Measurements from ENCODE around the gene NAALADL1. TPM values are rescaled to one million over a fixed set of nuclear protein-coding genes. Genes with fewer than 3 reads are reported as not detected.

NAALADL1 gene
- total RNA-seq, 1 experiment from 2014 or later: not detected

DNA sequence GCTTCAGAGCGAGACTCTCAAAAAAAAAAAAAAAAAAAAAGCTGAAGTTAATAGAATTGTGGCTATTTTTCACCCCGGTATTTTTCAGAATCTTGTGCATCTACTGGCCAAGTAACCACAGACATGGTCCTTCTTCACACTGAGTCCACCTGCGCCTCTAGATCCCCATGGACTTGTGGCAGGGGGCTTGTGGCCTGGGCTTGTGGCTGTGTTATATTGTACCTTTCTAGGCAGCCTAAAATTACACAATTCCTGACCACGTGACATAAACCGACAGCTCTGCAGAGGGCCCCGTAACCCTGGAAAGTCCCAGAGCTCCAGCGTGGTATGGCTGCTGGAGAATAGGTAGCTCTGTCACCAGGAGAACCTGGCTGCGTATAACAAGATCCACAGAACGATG, 10.9 kb upstream of the NAALADL1 start:
- Histone ChIP-seq H3K27ac (no peak overlapping the region), H3K4me1 (replicated peaks) (no peaks in the 10 kb centered on the region)
- no peak for DNase-seq (ENCODE audit: low read depth in 1 of 2, low spot score in 2 of 2)

DNA sequence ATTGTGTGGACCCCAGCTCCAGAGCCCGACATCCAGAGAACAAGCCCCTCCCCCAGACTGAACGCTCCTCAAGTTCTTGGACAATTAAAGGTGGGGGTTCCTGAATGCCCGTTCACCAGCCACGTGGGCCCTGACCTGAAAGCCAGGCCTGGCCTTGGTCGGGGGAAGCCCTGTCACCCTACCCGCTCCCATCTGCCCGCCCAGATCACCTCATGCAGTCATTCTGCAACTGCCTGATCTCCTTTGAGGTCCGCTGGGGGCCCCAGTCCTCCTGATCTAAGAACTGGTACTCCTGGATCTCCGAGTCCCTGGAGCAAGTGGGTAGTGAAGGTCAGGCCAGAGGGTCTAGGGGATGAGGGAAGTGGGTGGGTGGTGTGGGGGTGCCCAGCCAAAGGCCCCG, 9.1 kb upstream of the NAALADL1 start:
- Histone ChIP-seq H3K27ac (no peak overlapping the region), H3K4me3 (no peak overlapping the region), H3K9me3 (replicated peaks) (no peaks in the 10 kb centered on the region), H3K4me1 (replicated peaks) (no peaks in the 10 kb centered on the region), H3K27me3 (replicated peaks) (no peaks in the 10 kb centered on the region), H3K36me3 (no peaks in the 10 kb centered on the region)
- DNase-seq (ENCODE audit: low read depth in 1 of 2, low spot score in 2 of 2): no peak

More for the DNA sequence above, 10.9 kb upstream of the NAALADL1 start:
- no peaks in the 10 kb centered on the region for H3K9me3 ChIP-seq (replicated peaks)
- H3K27me3 ChIP-seq (replicated peaks): no peaks in the 10 kb centered on the region
- H3K4me3 ChIP-seq: no peak overlapping the region
- no peaks in the 10 kb centered on the region for H3K36me3 ChIP-seq

DNA sequence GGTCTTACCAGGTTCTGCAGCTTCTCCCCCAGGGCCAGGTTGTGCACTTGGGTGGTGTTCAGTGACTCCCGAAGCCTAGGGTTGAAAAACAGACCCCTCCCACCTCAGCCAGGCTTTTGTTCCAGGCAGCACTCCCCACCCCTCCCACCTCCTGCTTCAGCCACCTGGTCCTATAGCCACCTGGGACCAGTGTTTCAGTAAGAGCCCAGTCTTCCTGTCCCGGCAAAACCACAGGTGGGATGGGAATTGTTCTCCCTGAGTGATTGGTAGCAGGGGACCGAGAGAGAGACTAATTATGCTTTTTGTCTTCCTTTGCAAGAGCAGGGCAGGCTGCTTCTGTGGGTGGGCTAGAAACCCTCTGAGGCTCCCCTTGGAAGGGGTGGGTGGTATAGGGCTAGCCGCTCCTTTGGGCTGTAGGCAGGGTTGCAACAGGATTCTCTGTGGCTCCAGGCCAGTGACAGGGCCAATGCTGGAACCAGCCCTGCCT, 8.5 kb upstream of the NAALADL1 start:
- DNase-seq (ENCODE audit: low read depth in 1 of 2, low spot score in 2 of 2): no peak
- Histone ChIP-seq H3K27ac (no peak overlapping the region), H3K4me1 (replicated peaks) (no peaks in the 10 kb centered on the region), H3K36me3 (no peaks in the 10 kb centered on the region), H3K27me3 (replicated peaks) (no peaks in the 10 kb centered on the region), H3K4me3 (no peak overlapping the region), H3K9me3 (replicated peaks) (no peaks in the 10 kb centered on the region)

DNA sequence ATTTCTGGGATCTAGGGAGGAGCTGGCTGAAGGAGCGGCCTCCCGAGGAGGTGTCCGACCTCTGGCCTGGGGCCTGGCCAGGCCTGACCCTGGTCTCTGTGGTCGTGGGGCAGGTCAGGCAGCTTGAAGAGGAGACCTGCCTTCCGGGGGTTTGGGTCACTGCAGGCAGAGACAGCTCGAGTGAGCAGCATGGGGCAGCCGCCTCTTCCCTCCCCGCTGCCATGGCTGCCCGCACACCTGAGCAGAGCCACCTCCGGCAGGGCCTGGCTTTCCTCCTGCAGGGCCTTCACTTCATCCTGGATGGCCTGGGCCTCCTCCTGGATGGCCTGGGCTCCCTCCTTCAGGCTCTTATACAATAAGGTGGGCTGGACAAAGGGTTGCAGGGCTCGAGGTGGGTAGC, 8.0 kb upstream of the NAALADL1 start:
- no peak overlapping the region for H3K4me3 ChIP-seq
- no peaks in the 10 kb centered on the region for H3K4me1 ChIP-seq (replicated peaks)
- no peaks in the 10 kb centered on the region for H3K27me3 ChIP-seq (replicated peaks)
- H3K27ac ChIP-seq: no peak overlapping the region
- no peak for DNase-seq (ENCODE audit: low read depth in 1 of 2, low spot score in 2 of 2)
- H3K36me3 ChIP-seq: no peaks in the 10 kb centered on the region
- H3K9me3 ChIP-seq (replicated peaks): no peaks in the 10 kb centered on the region

DNA sequence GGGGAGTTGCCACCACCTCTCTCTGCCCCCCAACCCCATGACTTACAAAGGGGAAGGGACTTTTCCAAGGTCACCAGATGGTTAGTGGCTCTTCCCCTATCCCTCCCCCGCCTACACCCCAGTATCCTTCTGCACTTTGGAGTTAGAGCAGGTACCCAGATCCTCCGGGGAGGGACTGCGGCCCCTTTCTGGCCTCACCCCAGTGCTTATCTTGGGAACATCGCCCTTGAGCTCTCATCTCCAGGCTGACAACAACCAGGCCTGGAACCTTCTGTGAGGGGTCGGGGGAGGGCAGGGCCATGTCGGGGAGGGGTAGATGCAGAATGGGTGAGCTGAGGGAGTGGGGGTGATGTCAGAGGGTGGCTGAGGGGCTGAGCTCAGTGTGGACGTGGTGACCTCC, 7.5 kb upstream of the NAALADL1 start:
- DNase-seq (ENCODE audit: low read depth in 1 of 2, low spot score in 2 of 2): no peak
- H3K4me1 ChIP-seq (replicated peaks): no peaks in the 10 kb centered on the region
- H3K36me3 ChIP-seq: no peaks in the 10 kb centered on the region
- no peak overlapping the region for H3K27ac ChIP-seq
- H3K27me3 ChIP-seq (replicated peaks): no peaks in the 10 kb centered on the region
- H3K9me3 ChIP-seq (replicated peaks): no peaks in the 10 kb centered on the region
- H3K4me3 ChIP-seq: no peak overlapping the region

DNA sequence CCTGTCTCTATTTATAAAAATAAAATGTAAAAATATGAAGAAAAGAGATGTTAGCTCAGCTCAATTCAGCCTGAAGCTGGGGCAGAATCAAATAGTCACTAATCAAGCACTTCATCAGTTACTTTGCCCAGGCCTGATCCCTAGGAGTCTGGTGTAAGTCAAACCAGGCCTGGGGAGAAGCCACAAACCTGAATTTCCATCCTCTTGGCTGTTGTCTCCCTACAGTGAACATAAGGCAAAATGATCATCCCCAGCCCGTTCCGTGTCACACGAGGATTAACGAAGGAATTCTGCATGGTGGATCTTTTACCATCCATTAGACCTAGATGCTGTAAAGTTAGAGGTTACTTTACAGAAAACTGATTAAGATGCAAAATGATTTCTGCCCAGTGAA, 6.5 kb upstream of the NAALADL1 start:
- Histone ChIP-seq H3K4me1 (replicated peaks) (no peaks in the 10 kb centered on the region), H3K4me3 (no peak overlapping the region), H3K27ac (no peak overlapping the region), H3K9me3 (replicated peaks) (no peaks in the 10 kb centered on the region; the same call in 1 of the 2 replicates), H3K27me3 (replicated peaks) (no peaks in the 10 kb centered on the region; the same call in 1 of the 2 replicates), H3K36me3 (no peaks in the 10 kb centered on the region)
- no peak for DNase-seq (ENCODE audit: low read depth in 1 of 2, low spot score in 2 of 2)

DNA sequence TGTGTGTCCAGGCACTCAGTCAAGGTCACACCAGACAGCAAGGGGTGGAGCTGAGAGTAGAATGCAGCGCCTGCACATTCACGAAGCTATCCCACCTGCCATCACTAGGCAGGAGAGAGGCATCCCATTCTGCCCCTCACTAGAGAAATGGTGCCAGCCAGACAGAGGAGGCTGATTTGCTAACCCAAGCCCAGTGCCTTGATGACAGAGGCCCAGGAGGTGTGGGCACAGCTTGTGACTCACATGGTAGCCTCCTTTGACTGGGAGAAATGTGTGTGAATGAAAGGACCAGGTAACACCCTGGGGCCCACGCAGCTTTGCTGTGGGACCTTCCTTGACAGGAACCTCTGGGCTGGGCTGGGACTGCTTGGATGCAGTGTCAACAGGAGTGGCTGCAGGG, 5.2 kb upstream of the NAALADL1 start:
- no peak overlapping the region for H3K4me3 ChIP-seq
- no peaks in the 10 kb centered on the region; the same call in 1 of the 2 replicates for H3K9me3 ChIP-seq (replicated peaks)
- H3K27ac ChIP-seq: no peak overlapping the region
- no peak for DNase-seq (ENCODE audit: low read depth in 1 of 2, low spot score in 2 of 2)
- no peaks in the 10 kb centered on the region; the same call in 1 of the 2 replicates for H3K27me3 ChIP-seq (replicated peaks)
- no peaks in the 10 kb centered on the region for H3K4me1 ChIP-seq (replicated peaks)
- H3K36me3 ChIP-seq: no peaks in the 10 kb centered on the region

DNA sequence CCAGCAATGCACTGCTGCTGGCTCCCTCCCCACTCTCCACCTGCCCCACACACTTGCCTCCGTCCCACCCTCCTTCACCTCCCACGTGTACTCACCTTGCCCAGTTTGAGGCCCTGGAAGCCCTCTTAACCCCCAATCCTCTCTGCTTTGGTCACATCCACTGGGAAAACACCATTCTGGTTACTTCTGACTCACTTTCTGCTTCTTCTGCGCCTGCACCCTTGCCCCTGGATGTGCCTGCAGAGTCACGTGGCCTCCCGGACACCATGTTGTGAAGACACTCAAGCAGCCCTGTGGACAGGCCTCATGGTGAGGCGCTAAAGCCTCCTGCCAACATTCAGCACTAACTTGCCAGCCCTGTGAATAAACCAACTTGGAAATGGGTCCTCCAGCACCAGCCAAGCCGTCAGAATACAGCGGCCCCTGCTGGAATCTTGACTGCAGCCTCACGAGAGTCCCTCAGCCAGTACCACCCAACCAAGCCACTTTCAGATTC, 2.6 kb upstream of the NAALADL1 start:
- Histone ChIP-seq H3K9me3 (replicated peaks) (no peaks in the 10 kb centered on the region; the same call in 1 of the 2 replicates), H3K4me1 (replicated peaks) (no peaks in the 10 kb centered on the region), H3K36me3 (no peaks in the 10 kb centered on the region), H3K27ac (no peak overlapping the region), H3K27me3 (replicated peaks) (no peaks in the 10 kb centered on the region; the same call in 1 of the 2 replicates), H3K4me3 (no peak overlapping the region)
- DNase-seq (ENCODE audit: low read depth in 1 of 2, low spot score in 2 of 2): no peak

DNA sequence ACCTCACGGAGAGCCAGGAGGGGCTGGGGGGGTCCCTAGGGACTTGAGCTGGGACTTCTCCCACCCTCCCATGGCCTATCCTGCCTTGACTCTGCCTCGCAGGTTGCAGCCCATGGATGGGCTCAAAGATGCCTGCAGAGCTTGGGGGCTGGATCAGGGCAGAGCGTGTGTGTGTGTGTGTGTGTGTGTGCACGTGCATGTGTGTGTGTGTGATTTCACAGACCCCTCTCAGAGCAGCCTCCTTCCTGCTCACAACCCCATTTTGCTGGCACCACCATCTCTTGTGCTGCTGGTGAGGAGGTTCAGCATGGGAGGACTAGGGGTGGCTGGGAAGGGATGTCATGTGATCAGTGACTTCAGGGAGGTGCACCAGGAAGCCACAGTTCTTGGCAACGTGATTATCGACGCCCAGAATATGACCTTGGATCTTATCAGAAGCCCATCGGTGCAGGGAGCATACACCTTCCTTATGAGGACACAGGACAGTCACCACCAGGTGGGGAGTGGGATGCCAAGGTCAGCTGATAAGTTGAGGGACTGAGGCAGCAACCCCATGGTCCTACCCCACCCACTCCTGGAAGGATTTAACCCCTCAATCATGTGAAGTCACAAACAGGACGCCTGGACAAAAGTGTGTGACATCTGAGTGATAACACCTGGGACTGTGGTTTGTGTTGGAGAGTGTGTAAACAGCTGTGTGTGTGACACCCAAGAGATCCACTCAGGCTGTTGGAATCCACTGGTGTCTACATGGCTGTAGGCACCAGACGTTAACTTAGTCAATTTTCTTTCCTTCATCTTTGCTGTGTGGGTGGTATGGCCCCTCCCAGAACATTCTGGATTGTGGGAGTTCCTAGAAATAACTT, 1.8 kb upstream of the NAALADL1 start:
- no peak for DNase-seq (ENCODE audit: low read depth in 1 of 2, low spot score in 2 of 2)
- H3K4me3 ChIP-seq: no peak overlapping the region
- no peaks in the 10 kb centered on the region for H3K36me3 ChIP-seq
- H3K27me3 ChIP-seq (replicated peaks): no peaks in the 10 kb centered on the region; the same call in 1 of the 2 replicates
- no peak overlapping the region for H3K27ac ChIP-seq
- H3K9me3 ChIP-seq (replicated peaks): no peaks in the 10 kb centered on the region; the same call in 1 of the 2 replicates
- H3K4me1 ChIP-seq (replicated peaks): no peaks in the 10 kb centered on the region

DNA sequence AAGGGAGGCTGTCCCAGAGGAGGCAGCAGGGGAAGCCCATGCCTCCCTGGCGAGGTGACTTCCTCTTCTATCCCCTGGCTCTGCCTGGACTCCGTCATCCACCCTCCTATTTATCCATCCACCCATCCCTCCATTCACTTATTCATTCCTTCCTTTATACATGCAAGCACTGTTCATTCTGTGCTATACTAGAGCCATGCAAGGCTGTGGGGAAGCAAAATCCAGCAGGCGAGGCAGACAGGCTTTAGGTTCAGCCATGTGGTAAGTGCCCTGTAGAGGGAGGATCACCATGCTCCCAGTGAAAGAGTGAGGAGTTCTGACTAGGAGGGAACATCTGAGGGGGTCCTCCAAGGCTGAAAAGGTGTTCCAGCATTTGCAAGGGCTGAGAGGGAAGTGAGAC, 1.2 kb upstream of the NAALADL1 start:
- no peak for DNase-seq (ENCODE audit: low read depth in 1 of 2, low spot score in 2 of 2)
- Histone ChIP-seq H3K4me3 (no peak overlapping the region), H3K36me3 (no peaks in the 10 kb centered on the region), H3K9me3 (replicated peaks) (no peaks in the 10 kb centered on the region; the same call in 1 of the 2 replicates), H3K27me3 (replicated peaks) (no peaks in the 10 kb centered on the region; the same call in 1 of the 2 replicates), H3K4me1 (replicated peaks) (no peaks in the 10 kb centered on the region), H3K27ac (no peak overlapping the region)

DNA sequence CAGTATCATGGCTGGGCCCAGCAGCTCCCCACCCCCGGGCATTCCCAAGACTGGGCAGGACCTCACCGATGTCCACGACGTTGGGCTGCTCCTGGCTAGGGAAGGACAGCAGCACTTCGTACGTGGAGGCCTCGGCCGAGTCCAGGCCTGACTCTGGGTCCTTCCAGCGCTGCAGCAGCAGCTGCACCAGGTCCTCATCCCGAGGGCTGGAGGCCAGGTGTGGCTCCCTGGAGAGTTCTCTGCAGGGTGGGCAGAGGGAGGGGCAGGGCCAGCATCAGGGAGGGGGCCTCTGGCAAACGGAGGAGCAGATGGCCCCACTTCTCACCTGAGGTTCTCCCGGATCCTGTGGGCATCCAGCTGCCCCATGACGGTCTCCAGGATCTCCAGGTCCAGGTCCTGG, 341 bp downstream of the NAALADL1 start:
- H3K9me3 ChIP-seq (replicated peaks): no peaks in the 10 kb centered on the region; the same call in 1 of the 2 replicates
- no peaks in the 10 kb centered on the region for H3K36me3 ChIP-seq

DNA sequence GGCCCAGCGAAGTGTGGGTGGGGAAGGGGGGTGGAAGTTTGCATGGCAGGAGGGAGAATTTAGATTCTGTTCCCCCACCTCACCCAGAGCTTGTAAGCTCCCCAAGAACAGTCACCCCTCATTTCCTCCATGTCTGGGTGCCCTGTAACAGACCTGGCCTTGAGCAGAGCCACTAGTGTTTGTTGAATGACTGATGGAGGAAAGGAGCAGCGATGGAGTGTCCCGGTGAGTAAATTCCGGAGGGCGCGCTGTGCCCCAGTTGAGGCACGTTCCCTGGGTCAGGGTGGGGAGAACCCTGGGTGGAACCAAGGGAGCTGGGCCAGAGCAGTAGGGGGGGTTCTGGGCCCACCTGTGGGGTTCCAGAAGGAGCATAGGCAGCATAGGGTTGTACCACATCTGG, 827 bp downstream of the NAALADL1 start:
- H3K4me3 ChIP-seq: no peak overlapping the region

More for the DNA sequence above, 341 bp downstream of the NAALADL1 start:
- no peak overlapping the region for H3K4me3 ChIP-seq
- no peak overlapping the region for H3K27ac ChIP-seq
- no peaks in the 10 kb centered on the region for H3K4me1 ChIP-seq (replicated peaks)
- DNase-seq (ENCODE audit: low read depth in 1 of 2, low spot score in 2 of 2): no peak
- no peaks in the 10 kb centered on the region; the same call in 1 of the 2 replicates for H3K27me3 ChIP-seq (replicated peaks)

DNA sequence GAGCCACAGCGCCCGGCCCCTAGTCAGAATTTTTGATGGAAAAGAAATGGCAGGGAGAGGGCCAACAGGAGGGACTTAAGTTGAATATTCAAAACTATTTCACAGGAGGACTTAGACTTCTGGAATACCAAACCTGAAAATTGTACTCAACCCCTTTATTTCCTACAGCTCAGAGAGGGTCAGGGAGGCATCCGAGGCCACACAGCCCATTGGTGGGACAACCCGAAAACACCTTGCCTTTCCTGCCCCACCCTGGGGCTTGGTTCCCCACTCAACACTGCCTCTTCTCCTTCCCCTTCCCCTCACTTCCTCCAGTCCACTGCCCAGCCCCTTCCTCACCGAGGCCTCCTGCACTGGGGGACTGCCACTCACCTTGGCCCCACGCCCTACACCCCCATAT, 1.4 kb downstream of the NAALADL1 start:
- DNase-seq (ENCODE audit: low read depth in 1 of 2, low spot score in 2 of 2): no peak
- H3K27me3 ChIP-seq (replicated peaks): no peaks in the 10 kb centered on the region; the same call in 1 of the 2 replicates
- H3K4me1 ChIP-seq (replicated peaks): no peaks in the 10 kb centered on the region
- no peak overlapping the region for H3K27ac ChIP-seq
- no peaks in the 10 kb centered on the region; the same call in 1 of the 2 replicates for H3K9me3 ChIP-seq (replicated peaks)
- no peak overlapping the region for H3K4me3 ChIP-seq
- H3K36me3 ChIP-seq: no peaks in the 10 kb centered on the region

More for the DNA sequence above, 827 bp downstream of the NAALADL1 start:
- H3K27me3 ChIP-seq (replicated peaks): no peaks in the 10 kb centered on the region; the same call in 1 of the 2 replicates
- no peaks in the 10 kb centered on the region for H3K4me1 ChIP-seq (replicated peaks)
- no peak overlapping the region for H3K27ac ChIP-seq
- no peaks in the 10 kb centered on the region; the same call in 1 of the 2 replicates for H3K9me3 ChIP-seq (replicated peaks)
- DNase-seq (ENCODE audit: low read depth in 1 of 2, low spot score in 2 of 2): no peak
- H3K36me3 ChIP-seq: no peaks in the 10 kb centered on the region

DNA sequence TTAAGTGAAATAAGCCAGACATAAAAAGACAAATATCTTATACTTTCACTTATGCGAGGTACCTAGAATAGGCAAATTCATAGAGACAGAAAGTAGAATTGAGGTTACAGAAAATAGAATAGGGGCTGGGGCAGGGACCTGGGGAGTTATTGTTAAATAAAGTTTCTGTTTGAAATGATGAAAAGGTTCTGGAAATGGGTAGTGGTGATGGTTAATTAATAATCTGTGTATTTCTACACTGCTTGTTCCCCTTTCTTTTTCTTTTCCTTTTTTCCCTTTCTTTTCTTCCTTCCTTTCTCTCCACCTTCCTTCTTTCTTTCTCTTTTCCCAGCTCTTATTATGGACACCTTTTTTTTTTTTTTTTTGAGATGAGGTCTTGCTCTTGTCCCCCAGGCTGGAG, 2.8 kb downstream of the NAALADL1 start:
- Histone ChIP-seq H3K4me3 (no peak overlapping the region), H3K9me3 (replicated peaks) (no peaks in the 10 kb centered on the region; the same call in 1 of the 2 replicates), H3K36me3 (no peaks in the 10 kb centered on the region), H3K4me1 (replicated peaks) (no peaks in the 10 kb centered on the region), H3K27ac (no peak overlapping the region), H3K27me3 (replicated peaks) (no peaks in the 10 kb centered on the region; the same call in 1 of the 2 replicates)
- DNase-seq (ENCODE audit: low read depth in 1 of 2, low spot score in 2 of 2): no peak

Measured in SJSA1 (cell line).